Endothelial cell of umbilical vein (primary cell): ENCODE measurements around the gene MAG. TPM values are rescaled to one million over a fixed set of nuclear protein-coding genes. Genes with fewer than 3 reads are reported as not detected.

ENCODE experiments used
- BruUV-seq: library from RNA; stranded (reverse); fragments of 400-500 nt; replicated peaks from 2 replicates; lab custom pipeline; 2021; lab: Mats Ljungman, UMichigan
- CTCF ChIA-PET: fragments of 300-600, 350-600 bp; sonication (Branson Sonifier 250); formaldehyde crosslinking; loops from one replicate; lab custom pipeline; 2021; ENCODE audit warnings: antibody characterized with exemption, inconsistent platforms; lab: Charles Lee
- POLR2A ChIA-PET: fragments of 300-600, 350-600 bp; sonication (Branson Sonifier 250); formaldehyde crosslinking; loops from one replicate; lab custom pipeline; 2021; ENCODE audit warnings: antibody characterized with exemption, inconsistent platforms; lab: Charles Lee
- DNase-seq: peaks from one replicate; pipeline ENCODE4 v3.0.0-alpha.2; 2011; ENCODE audit warnings: low read depth, low spot score
- FAIRE-seq: peaks from 2 replicates; lab custom pipeline; 2011; peaks lifted over from hg19 to GRCh38; lab: Jason Lieb, UNC
- H2AFZ ChIP-seq: 2 replicates; pipeline ENCODE4 v1.6.0; 2012; ENCODE audit warnings: low read depth, low read length, control low read depth, inconsistent platforms
- H3K27ac ChIP-seq: 2 replicates; pipeline ENCODE4 v1.5.1; 2011; ENCODE audit warnings: low read depth, mild to moderate bottlenecking, control low read depth, low read length, moderate library complexity; ENCODE audit not compliant: insufficient read depth
- H3K27me3 ChIP-seq, 2 experiments: 2 replicates each; pipeline versions ENCODE4 v1.6.0 to v1.6.1; 2011; ENCODE audit warnings: low read length in 2 of 2, mixed read lengths in 1 of 2; ENCODE audit not compliant: control insufficient read depth in 2 of 2, insufficient read depth in 2 of 2
- H3K36me3 ChIP-seq, 2 experiments: 2 replicates in 1 of 2; 3 replicates in 1 of 2; pipeline ENCODE4 v1.5.1; 2011; ENCODE audit warnings: low read length in 2 of 2, mild to moderate bottlenecking in 1 of 2, moderate library complexity in 1 of 2; ENCODE audit not compliant: control insufficient read depth in 2 of 2, insufficient read depth in 2 of 2; ENCODE audit errors: extremely low read depth in 1 of 2
- H3K4me1 ChIP-seq: 3 replicates; pipeline ENCODE4 v1.5.1; 2011; ENCODE audit warnings: mild to moderate bottlenecking, low read length; ENCODE audit not compliant: control insufficient read depth, insufficient read depth; ENCODE audit errors: extremely low read depth
- H3K4me2 ChIP-seq: 2 replicates; pipeline ENCODE4 v1.6.1; 2011; ENCODE audit warnings: low read length, control low read depth, mixed read lengths; ENCODE audit not compliant: insufficient read depth
- H3K4me3 ChIP-seq, 3 experiments: fragments of 200-600 bp in 1 of 3; sonication (generic), shearing (Covaris generic) in 1 of 3; replicated peaks in 1 of 3; 2 replicates each; pipeline ENCODE4 v1.5.1; 2011 to 2016; ENCODE audit warnings: control low read depth in 3 of 3, low read length in 3 of 3, mild to moderate bottlenecking in 2 of 3, inconsistent platforms in 1 of 3, low read depth in 1 of 3, moderate library complexity in 1 of 3; ENCODE audit not compliant: insufficient read depth in 1 of 3
- H3K79me2 ChIP-seq: 2 replicates; pipeline ENCODE4 v1.6.0; 2012; ENCODE audit warnings: low read length, inconsistent platforms; ENCODE audit not compliant: control insufficient read depth, insufficient read depth
- H3K9ac ChIP-seq: replicated peaks from 2 replicates; pipeline ENCODE3; 2011; ENCODE audit warnings: low read length, control low read depth; ENCODE audit not compliant: insufficient read depth; ENCODE audit errors: extremely low read depth
- H3K9me1 ChIP-seq: replicated peaks from 3 replicates; pipeline ENCODE4 v1.6.0; 2011; ENCODE audit warnings: mild to moderate bottlenecking, low read length; ENCODE audit not compliant: control insufficient read depth, insufficient read depth; ENCODE audit errors: extremely low read depth
- H3K9me3 ChIP-seq: replicated peaks from 2 replicates; pipeline ENCODE4 v1.5.1; 2012; ENCODE audit warnings: low read length, inconsistent platforms; ENCODE audit not compliant: control insufficient read depth, insufficient read depth
- H4K20me1 ChIP-seq: replicated peaks from 2 replicates; pipeline ENCODE3; 2011; ENCODE audit warnings: mild to moderate bottlenecking, low read length; ENCODE audit not compliant: control insufficient read depth, insufficient read depth; ENCODE audit errors: extremely low read depth
- EZH2 ChIP-seq: IDR thresholded peaks from 2 replicates; pipeline ENCODE4 v1.6.1; 2012; ENCODE audit warnings: borderline replicate concordance, low read depth, mild to moderate bottlenecking, moderate library complexity, low read length, inconsistent platforms; ENCODE audit not compliant: severe bottlenecking
- FOS ChIP-seq: IDR thresholded peaks from 2 replicates; pipeline ENCODE4 v1.6.1; 2011; ENCODE audit warnings: mild to moderate bottlenecking, low read length, moderate library complexity, borderline replicate concordance; ENCODE audit not compliant: insufficient read depth
- GATA2 ChIP-seq: IDR thresholded peaks from 2 replicates; pipeline ENCODE4 v1.7.0; 2011; ENCODE audit warnings: low read depth, mild to moderate bottlenecking, moderate library complexity, mixed read lengths, low read length; ENCODE audit not compliant: insufficient read length, insufficient read depth
- JUN ChIP-seq: IDR thresholded peaks from 2 replicates; pipeline ENCODE4 v1.6.1; 2011; ENCODE audit warnings: borderline replicate concordance, low read depth; ENCODE audit not compliant: insufficient read length, insufficient read depth
- MYC ChIP-seq: IDR thresholded peaks from one replicate; pipeline ENCODE4 v1.6.1; 2011; ENCODE audit warnings: mild to moderate bottlenecking, low read depth, low read length
- POLR2A ChIP-seq: IDR thresholded peaks from 2 replicates; pipeline ENCODE4 v1.6.1; 2012; ENCODE audit warnings: low read depth, mild to moderate bottlenecking, control low read depth, low read length
- POLR2AphosphoS5 ChIP-seq: IDR thresholded peaks from 2 replicates; pipeline ENCODE4 v1.6.1; 2012; ENCODE audit warnings: low read depth, mild to moderate bottlenecking, control low read depth, low read length, moderate library complexity; ENCODE audit not compliant: insufficient read depth
- dilution Hi-C: fragments of 300-500 bp; cut with MboI; formaldehyde crosslinking; loops from one replicate; pipeline ENCODE4 v1.15.0; 2019; ENCODE audit warnings: low sequenced_read_pairs; ENCODE audit not compliant: extremely low pct_ligation_motif_present
- intact Hi-C: fragments of 100-400 bp; cut with micrococcal nuclease; formaldehyde crosslinking; loops from one replicate; pipeline ENCODE4 v1.10.0; 2022
- polyA plus RNA-seq, 4 experiments: library from polyadenylated mRNA; depleted of rRNA in 3 of 4; stranded (reverse) in 3 of 4; unstranded in 1 of 4; fragments of >200 nt; gene quantifications; 2 replicates each; pipeline versions ENCODE4 v1.2.1 to v1.2.3, GENCODE V29; 2011 to 2012; ENCODE audit warnings: missing spikeins in 1 of 4
- total RNA-seq: library from RNA; stranded (reverse); gene quantifications from 2 replicates; pipeline ENCODE4 v1.2.3, GENCODE V29; 2021
- TF ChIP-seq, protein P1 (sequence below): IDR thresholded peaks from 2 replicates; pipeline ENCODE4 v1.6.1; 2011; ENCODE audit not compliant: insufficient read depth, insufficient read length

Gene MAG
- total and polyA plus RNA-seq, 2 donors (not counting 3 experiments of a cell fraction or from before 2014, with no cell fraction given): not detected

- no peaks in the 10 kb centered on the region for H4K20me1 ChIP-seq
- no peak overlapping the region for H2AFZ ChIP-seq
- dilution Hi-C loops (no loop called here), intact Hi-C loops (no loop called here)
- H3K9me3 ChIP-seq: no peaks in the 10 kb centered on the region
- H3K9ac ChIP-seq: no peak overlapping the region
- no TSS peak for BruUV-seq
- no peaks in the 10 kb centered on the region for H3K79me2 ChIP-seq
- no peak overlapping the region for H3K4me3 ChIP-seq
- H3K36me3 ChIP-seq: peaks cover 0 to 12% of the 10 kb centered on the region in 2 experiments
- H3K4me1 ChIP-seq: no peaks in the 10 kb centered on the region
- H3K4me2 ChIP-seq: no peak overlapping the region
- POLR2A ChIA-PET: no interaction called here
- no peak for DNase-seq
- TF ChIP-seq POLR2AphosphoS5: peak; percentile 1
- TF ChIP-seq MYC: no peak
- no peak overlapping the region for H3K27ac ChIP-seq
- no peaks in the 10 kb centered on the region for H3K9me1 ChIP-seq
- peaks cover 1 to 5% of the 10 kb centered on the region in 2 experiments for H3K27me3 ChIP-seq
- FAIRE-seq: no peak
- CTCF ChIA-PET: interaction anchor here (1.0 to 1.4 kb wide), 2 partner anchors 11 to 215 kb away, joined by 3 to 5 read pairs; no protein-coding TSS in a partner anchor
Measured at GRCh38 chr19:35279985-35280821, 11.8 kb upstream of the MAG start.

- Histone ChIP-seq H3K9me1 (no peaks in the 10 kb centered on the region), H3K9ac (no peak overlapping the region), H2AFZ (no peak overlapping the region), H3K27me3 (peaks cover 1 to 6% of the 10 kb centered on the region in 2 experiments), H3K36me3 (peaks cover 0 to 11% of the 10 kb centered on the region in 2 experiments), H3K27ac (no peak overlapping the region), H3K9me3 (no peaks in the 10 kb centered on the region), H3K4me3 (no peak overlapping the region), H3K79me2 (no peaks in the 10 kb centered on the region), H3K4me2 (no peak overlapping the region), H3K4me1 (no peaks in the 10 kb centered on the region), H4K20me1 (no peaks in the 10 kb centered on the region)
- intact Hi-C loops (no loop called here), dilution Hi-C loops (no loop called here)
- ChIA-PET POLR2A (no interaction called here), CTCF (interaction anchor here (1.4 kb wide), 1 partner anchor 12 kb away, joined by 5 read pairs; no protein-coding TSS in a partner anchor)
- DNase-seq: no peak
- no TSS peak for BruUV-seq
- FAIRE-seq: peak; percentile 83
- TF ChIP-seq GATA2: no peak
- no peak for TF ChIP-seq POLR2AphosphoS5
- no peak for TF ChIP-seq JUN
- no peak for TF ChIP-seq POLR2A
- TF ChIP-seq FOS: no peak
- TF ChIP-seq, protein P1, sequence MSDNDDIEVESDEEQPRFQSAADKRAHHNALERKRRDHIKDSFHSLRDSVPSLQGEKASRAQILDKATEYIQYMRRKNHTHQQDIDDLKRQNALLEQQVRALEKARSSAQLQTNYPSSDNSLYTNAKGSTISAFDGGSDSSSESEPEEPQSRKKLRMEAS: no peak
- no peak for TF ChIP-seq MYC
- no peak for TF ChIP-seq EZH2
Measured at GRCh38 chr19:35281303-35281702, 10.7 kb upstream of the MAG start.
